GM21367 (cell line): Measurements from ENCODE around the gene AGO3.
"Not testable (repeated sequence)": the region's sequence is repeated elsewhere in the genome, so short reads cannot be mapped to it uniquely, and the experiment has no call there.

ENCODE experiments used
- ATAC-seq: cut with Tn5 transposase; IDR thresholded peaks from one replicate; pipeline ENCODE4 v1.9.1; 2021; ENCODE audit not compliant: unreplicated experiment

The AGO3 gene

GRCh38 chr1:36006941-36007500 is 76.1 kb downstream of the AGO3 start:
- no peak for ATAC-seq

DNA sequence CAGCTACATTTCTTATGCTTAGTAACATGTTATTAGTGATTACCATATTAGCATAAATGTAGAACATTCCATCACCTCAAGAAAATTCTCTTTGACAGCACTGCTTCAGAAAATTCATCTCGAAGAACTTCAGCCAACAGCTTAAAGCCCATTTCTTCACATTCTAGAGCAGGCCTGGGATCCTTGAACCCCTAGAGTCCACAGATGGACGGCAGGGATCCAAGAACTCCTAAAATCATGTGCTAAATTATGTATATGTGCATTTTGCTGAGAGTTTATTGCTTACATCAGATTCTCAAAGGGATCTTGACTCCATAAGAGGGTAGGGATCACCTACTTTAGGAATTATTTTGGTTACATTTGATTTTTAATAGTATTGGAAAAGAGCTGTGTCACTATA is 76.8 kb downstream of the AGO3 start:
- ATAC-seq: no peak

DNA sequence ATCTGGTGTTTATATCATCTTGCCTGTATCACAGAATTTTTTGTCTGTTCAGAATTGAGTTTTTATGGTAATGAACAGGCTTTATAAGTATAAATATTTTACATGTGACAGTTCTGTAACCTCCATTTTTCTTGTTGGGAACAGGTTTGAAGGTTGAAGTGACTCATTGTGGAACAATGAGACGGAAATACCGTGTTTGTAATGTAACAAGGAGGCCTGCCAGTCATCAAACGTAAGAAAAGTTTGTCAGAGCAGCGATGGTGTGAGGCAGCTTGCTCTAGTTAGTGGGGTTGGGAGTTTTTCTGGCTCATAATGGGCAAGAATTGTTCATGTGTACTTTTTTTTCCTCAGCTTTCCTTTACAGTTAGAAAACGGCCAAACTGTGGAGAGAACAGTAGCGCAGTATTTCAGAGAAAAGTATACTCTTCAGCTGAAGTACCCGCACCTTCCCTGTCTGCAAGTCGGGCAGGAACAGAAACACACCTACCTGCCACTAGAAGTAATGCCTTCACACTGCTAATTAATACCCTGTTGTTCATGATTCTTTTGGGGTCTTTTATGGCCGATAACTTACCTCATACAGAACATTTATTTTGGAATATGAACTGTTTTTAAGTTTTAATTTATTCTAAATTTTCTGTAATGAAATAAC is 77.8 kb downstream of the AGO3 start:
- ATAC-seq: no peak

GRCh38 chr1:36014722-36015220 is 83.9 kb downstream of the AGO3 start:
- no peak for ATAC-seq

- ATAC-seq: no peak
These were observed 85.8 kb downstream of the AGO3 start for GRCh38 chr1:36016686-36017085.

GRCh38 chr1:36023098-36023769 is 92.3 kb downstream of the AGO3 start:
- ATAC-seq: no peak

GRCh38 chr1:36024024-36024423 is 93.1 kb downstream of the AGO3 start:
- not testable (repeated sequence) for ATAC-seq

- no peak for ATAC-seq
These were observed 93.9 kb downstream of the AGO3 start for GRCh38 chr1:36024847-36025246.

DNA sequence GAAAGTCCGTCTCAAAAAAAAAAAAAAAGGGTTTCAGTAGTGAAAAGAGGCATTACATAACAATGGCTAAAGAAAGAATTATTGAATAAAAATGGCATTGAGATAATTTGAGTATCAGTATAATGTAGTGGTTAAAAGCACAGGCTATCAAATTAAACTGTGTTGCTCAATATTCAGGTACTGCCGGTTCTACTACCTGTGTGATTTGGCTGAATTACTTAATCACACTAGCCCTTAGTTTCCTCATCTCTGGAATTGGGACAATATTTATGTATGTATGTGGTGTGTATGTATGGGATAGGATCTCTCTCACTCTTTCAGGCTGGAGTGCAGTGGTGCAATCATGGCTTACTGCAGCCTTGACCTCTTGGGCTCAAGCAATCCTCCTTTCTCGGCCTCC is 96.9 kb downstream of the AGO3 start:
- no peak for ATAC-seq

- ATAC-seq: no peak
These were observed 100.5 kb downstream of the AGO3 start for GRCh38 chr1:36031441-36031840.

DNA sequence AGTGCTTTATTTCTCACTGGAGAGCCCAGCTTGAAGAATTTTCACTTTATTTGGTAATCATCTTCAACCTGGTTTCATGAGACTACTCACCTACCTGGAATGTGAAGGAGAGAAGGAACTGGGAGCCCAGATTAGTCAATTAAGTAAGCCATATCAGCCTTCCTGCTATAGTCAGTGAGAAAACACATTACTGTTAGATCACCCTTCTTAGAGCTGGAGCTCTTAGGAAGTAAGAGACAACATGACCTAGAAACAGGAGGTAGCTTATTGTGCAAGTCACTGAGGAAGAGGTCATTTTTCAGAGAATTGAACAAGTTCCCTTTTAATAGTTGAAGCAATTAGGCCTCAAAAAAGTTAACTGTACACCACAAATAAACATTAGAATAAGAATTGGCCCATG is 103.8 kb downstream of the AGO3 start:
- no peak for ATAC-seq

- no peak for ATAC-seq
These were observed 104.2 kb downstream of the AGO3 start for GRCh38 chr1:36035154-36035553.

- no peak for ATAC-seq
These were observed 109.3 kb downstream of the AGO3 start for GRCh38 chr1:36040238-36040637.

GRCh38 chr1:36051821-36052220 is 120.9 kb downstream of the AGO3 start:
- ATAC-seq: no peak

DNA sequence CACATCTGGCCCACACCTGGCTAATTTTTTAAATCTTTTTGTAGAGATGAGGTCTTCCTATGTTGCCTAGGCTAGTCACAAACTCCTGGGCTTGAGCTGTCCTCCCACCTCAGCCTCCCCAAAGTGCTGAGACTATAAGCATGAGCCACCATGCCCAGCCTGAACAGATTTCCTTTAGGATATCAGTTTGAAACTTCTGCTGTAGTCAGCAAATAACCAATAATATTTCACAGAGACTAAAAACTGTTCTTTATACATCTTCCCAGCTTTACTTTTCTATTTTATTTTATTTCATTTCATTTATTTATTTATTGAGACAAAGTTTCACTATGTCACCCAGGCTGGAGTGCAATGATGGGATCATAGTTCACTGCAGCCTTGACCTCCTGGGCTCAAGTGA is 123.1 kb downstream of the AGO3 start:
- no peak for ATAC-seq

GRCh38 chr1:36055706-36056105 is 124.8 kb downstream of the AGO3 start:
- ATAC-seq: no peak

DNA sequence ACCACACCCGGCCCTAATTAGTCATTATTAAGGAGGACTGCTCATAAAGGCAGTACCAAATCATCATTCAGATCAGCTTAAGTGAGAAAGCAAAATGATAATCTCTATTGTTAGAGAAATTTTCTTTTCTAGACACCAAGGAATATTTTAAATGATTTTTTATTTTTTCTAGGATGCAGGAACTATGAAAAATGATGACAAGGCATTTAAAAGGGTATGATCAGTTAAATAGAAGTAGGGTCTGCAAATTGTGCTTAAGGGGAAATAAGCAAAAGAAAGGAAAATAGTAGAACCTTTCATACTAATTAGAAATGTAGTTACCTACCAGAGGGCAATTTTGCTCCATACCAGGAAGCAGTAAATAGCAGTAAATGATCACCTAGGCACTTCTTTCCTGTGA is 131.4 kb downstream of the AGO3 start:
- no peak for ATAC-seq

DNA sequence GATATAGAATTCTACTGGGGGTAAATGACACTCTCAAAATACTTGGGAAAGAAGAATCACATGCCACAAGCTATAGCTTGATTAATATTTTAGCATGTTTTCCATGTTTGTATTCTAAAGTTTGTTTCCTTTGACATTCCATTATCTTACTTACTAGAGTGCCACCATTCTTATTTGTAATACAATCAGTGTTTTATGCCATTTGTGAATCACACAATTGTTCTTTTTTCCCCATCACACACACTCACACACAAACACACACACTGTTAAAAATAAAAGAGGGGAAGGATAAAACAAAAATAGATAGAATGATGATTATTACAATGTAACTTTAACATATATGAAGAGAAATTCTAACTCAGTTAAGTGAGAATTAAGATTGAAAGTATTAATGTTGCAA is 137.0 kb downstream of the AGO3 start:
- ATAC-seq: no peak

DNA sequence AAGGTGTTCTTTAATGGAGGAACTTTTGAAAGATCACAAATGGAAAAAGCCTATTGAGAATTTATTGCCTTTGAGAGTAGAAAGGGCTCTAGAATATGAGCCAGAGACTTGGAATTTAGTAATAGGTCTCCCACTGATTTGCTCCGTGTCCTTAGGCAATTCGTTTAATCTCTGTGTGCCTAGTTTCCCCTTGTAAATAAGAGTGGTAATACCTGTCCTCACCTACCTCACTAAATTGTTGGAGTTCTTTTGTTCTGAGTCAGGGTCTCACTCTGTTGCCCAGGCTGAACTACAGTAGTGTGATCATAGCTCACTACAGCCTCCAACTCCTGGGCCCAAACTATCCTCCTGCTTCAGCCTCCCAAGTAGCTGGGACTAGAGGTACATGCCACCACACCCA is 138.0 kb downstream of the AGO3 start:
- no peak for ATAC-seq

DNA sequence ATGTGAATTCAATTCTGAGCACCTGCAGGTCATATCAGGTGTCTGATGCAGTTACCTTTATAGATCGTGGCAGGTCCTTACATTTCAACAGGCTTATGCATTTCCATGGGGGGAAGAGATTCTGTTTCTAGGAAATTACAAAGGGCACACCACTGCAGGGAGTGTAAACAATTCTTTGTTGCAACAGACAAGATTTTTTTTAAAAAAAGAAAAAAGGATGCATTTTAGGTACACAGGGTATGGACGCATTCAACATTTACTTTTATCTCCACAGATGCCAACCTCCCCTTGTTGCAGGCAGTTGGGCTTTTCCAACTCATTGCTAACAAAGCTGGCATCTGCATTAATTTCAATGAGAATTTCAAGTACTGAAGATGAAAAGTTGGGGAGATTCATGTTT is 139.4 kb downstream of the AGO3 start:
- ATAC-seq: no peak

DNA sequence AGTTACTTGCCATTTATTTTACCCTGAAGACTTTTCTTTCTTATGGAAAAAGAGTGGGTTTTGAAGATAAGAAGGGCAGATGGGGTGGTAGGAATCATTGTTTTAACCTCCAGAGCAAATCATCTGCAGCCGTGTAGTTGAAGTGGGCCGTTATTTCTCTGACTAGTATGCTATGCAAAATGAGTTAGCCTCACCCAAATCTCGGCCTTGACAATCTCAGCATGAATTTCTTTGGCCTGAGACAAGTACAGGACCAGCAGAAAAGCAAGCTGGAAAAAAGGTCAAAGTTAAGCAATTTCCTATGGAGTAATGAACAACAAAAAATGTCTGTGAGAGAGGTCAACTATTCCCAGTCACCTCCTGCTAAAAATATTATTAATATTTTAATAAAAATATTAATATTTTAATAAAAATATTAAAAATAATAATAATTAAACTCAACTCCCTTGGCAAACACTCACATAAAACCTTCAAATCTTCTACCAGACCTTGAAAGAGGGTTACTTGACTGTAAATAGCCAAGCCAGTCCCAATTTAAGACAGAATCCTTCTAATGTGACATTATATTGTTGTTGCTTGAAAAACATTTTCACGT is 146.2 kb downstream of the AGO3 start:
- no peak for ATAC-seq

DNA sequence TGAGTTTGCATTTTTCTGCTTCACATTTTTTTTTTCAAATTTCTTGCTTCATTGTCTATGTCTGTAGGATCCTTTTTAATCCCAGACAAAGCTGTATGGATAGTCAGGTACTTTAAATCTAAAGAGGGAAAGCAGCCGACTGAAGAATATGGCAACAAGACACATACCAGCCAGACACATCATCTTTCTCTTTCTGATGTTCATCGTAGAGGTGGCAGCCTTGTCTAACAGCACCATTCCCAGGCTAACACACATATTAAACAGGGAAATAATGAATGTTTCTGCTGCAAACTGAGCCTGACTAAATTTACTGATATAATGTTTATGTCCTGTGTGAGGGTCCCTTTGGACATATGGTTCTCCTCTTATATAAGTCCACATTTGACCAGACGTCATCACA is 149.3 kb downstream of the AGO3 start:
- ATAC-seq: no peak
